Heart left ventricle (tissue), 16 donors: ENCODE measurements around the gene LRRC71. TPM values are rescaled to one million over a fixed set of nuclear protein-coding genes. Genes with fewer than 3 reads are reported as not detected.

Source experiments
- ATAC-seq, 4 donors: fragments of 200-7000 bp; cut with Tn5 transposase; one replicate each; pipeline ENCODE4 v1.9.1; 2020 to 2022; ENCODE audit warnings: moderate library complexity in 4 of 4, mild to moderate bottlenecking in 3 of 4, moderate number of reproducible peaks in 1 of 4
- DNase-seq, 5 donors: peaks; one replicate each; pipeline ENCODE4 v3.0.0-alpha.2; 2020
- H3K27ac ChIP-seq, 12 donors: fragments of 200-600 bp; sonication (generic) in 4 of 12; one replicate each; pipeline versions ENCODE4 v1.5.0 to v1.8.0; 2016 to 2022; ENCODE audit warnings: mild to moderate bottlenecking in 2 of 12
- H3K27me3 ChIP-seq, 9 donors: fragments of 200-600 bp; sonication (generic) in 2 of 9; one replicate each; pipeline versions ENCODE4 v1.5.1 to v1.8.0; 2016 to 2022; ENCODE audit warnings: mild to moderate bottlenecking in 3 of 9
- H3K36me3 ChIP-seq, 9 donors: fragments of 200-600 bp; sonication (generic) in 2 of 9; one replicate each; pipeline versions ENCODE4 v1.5.0 to v1.8.0; 2018 to 2022; ENCODE audit warnings: mild to moderate bottlenecking in 2 of 9
- H3K4me1 ChIP-seq, 12 donors: fragments of 200-600 bp; sonication (generic) in 4 of 12; one replicate each; pipeline versions ENCODE4 v1.5.0 to v1.8.0; 2016 to 2022; ENCODE audit warnings: mild to moderate bottlenecking in 3 of 12
- H3K4me3 ChIP-seq, 12 donors: fragments of 200-600 bp; sonication (generic) in 4 of 12; one replicate each; pipeline versions ENCODE4 v1.5.0 to v1.8.0; 2017 to 2022; ENCODE audit warnings: mild to moderate bottlenecking in 9 of 12, moderate library complexity in 4 of 12
- H3K9me3 ChIP-seq, 12 donors: fragments of 200-600 bp; sonication (generic) in 4 of 12; one replicate each; pipeline versions ENCODE4 v1.5.0 to v1.8.0; 2016 to 2022; ENCODE audit warnings: mild to moderate bottlenecking in 1 of 12
- CTCF ChIP-seq, 12 donors: fragments of 200-600 bp; sonication (generic) in 4 of 12; IDR thresholded peaks; one replicate each; pipeline versions ENCODE4 v1.5.0 to v1.8.0; 2018 to 2022; ENCODE audit warnings: antibody characterized with exemption in 12 of 12, mild to moderate bottlenecking in 5 of 12
- POLR2A ChIP-seq, 2 donors: fragments of 450-650 bp; IDR thresholded peaks; one replicate each; pipeline ENCODE4 v1.6.1; 2017; ENCODE audit warnings: antibody characterized with exemption in 2 of 2, mild to moderate bottlenecking in 2 of 2, moderate library complexity in 2 of 2
- WGBS, 4 donors: extraction: QIAGEN DNeasy Blood & Tissue Kit in 2 of 4; methylation state at CpG; one replicate each; pipeline versions ENCODE4 v1.1.5 to v1.1.7; 2013 to 2018; 5-methylcytosine and 5-hydroxymethylcytosine counted together
- intact Hi-C, 10 donors: fragments of 100-400 bp; cut with DNase I; formaldehyde crosslinking; loops; one replicate each; pipeline versions ENCODE4 v1.11.1 to v1.14.2; 2022
- polyA plus RNA-seq, 2 donors: library from polyadenylated mRNA; stranded (reverse); fragments of 200-250 nt; gene quantifications; one replicate each; pipeline ENCODE4 v1.2.3, GENCODE V29; 2013
- total RNA-seq, 9 donors: library from RNA; depleted of rRNA in 2 of 9; stranded (reverse); fragments of >200 nt in 2 of 9; fragmentation: NEBNext Ultra II Directional in 3 of 9; extraction: Animal tissue kit (Norgen Biotek cat#: 25700) in 3 of 9; gene quantifications; one replicate each; pipeline versions ENCODE4 v1.1.0 to v1.2.4, GENCODE V29; 2016 to 2023
- donor health status: ischemic (EF 13 %, LVEDD 7.1; RV severe dilation, severe dysfunction).
- donor health status: healthy with polysubstance abuse.
- donor health status: DM: no; HTN: yes; CAD: no.
- donor health status: DM: no; HTN: no; CAD: no.
- donor health status: ischemic (EF 25% LVEDD 6.9; RV normal size, moderate dysfunction).
- donor health status: ischemic (EF 25% LVEDD 5.7; RV mildly dilated, moderate dysfunction).
- donor health status: healthy.
- donor health status: DM: yes; HTN: yes; CAD: no.
- donor health status: ischemic (EF 35%, LVEDD 5.7; RV mildly dilated, moderate dysfunction).
- donor health status: nonischemic (EF 11% LVEDD 7.7; RV severe dilation, severe dysfunction).
- donor health status: DM: yes; HTN: yes; CAD: no.
- donor health status: PGD.
- donor health status: ischemic (EF 29% LVEDD 5.4; RV normal size, mild dysfunction).
- donor health status: nonischemic (EF 23%, LVEDD 6.1; RV moderate dilation, normal function).

Gene LRRC71
- total and polyA plus RNA-seq, 11 donors: 0.06 to 0.42 (median 0.27) TPM; not detected in 8

DNA sequence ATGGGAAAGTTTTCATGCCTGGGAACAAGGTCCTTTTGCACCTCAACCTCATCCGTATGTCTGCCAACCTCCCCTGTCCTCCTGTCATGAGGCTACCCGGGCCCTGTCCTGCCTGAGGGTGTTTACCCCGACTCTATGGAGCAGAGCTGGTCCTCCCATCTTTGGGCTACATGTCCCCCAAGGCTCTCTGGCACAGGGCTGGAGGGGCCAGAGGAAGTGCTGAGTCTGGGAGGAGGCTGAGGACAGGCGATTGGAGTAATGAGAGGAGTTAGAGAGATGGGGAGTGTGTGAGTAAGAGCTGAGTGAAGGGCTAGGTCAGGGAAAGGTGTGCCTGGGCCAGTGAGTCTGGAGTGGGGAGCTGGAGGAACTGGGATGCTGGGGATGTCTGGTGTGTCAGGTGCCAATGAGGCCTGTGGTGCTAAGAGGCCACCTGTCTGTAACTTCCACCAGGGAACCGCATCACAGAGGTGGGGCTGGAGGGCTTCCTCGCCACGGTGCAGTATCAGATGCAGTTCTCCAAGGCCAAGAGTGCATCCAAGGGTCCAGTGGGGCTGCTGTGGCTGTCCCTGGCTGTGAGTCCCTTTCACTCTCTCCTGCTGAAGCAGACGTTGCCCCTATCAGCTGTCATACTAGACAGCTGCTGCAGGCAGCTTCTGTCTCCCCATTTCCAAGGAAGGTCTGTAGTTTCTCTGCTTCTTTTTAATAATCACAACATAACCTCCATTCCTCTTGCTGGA lies 11.7 kb downstream of the LRRC71 start:
- intact Hi-C loops: no loop called here

GRCh38 chr1:156933136-156933535 lies 12.7 kb downstream of the LRRC71 start:
- TF ChIP-seq CTCF (IDR thresholded peaks at IDR 0.05): no peak
- no peak for TF ChIP-seq POLR2A (IDR thresholded peaks at IDR 0.05)
- ATAC-seq (no peak), DNase-seq (no peak)
- Histone ChIP-seq H3K9me3 (no peaks in the 10 kb centered on the region), H3K4me1 (peaks cover 0 to 13% (median 0%) of the 10 kb centered on the region in 12 donors), H3K36me3 (peaks cover 0 to 44% (median 30%) of the 10 kb centered on the region in 9 donors), H3K27me3 (peaks cover 0 to 12% (median under 1%) of the 10 kb centered on the region in 9 donors), H3K27ac (no peak overlapping the region), H3K4me3 (no peak overlapping the region)
- 86 to 88% (median 87%) methylated on average over 6 of the region's 6 CpGs for WGBS, 4 donors
- intact Hi-C loops: no loop called here

More for the DNA sequence above, 11.7 kb downstream of the LRRC71 start:
- H3K9me3 ChIP-seq: no peaks in the 10 kb centered on the region
- DNase-seq: no peak
- H3K36me3 ChIP-seq: peaks cover 0 to 34% (median 22%) of the 10 kb centered on the region in 9 donors
- no peak overlapping the region for H3K27ac ChIP-seq
- H3K27me3 ChIP-seq: peaks cover 4 to 22% (median 11%) of the 10 kb centered on the region in 9 donors
- 53 to 65% (median 61%) methylated on average over 8 of the region's 8 CpGs for WGBS, 4 donors
- H3K4me1 ChIP-seq: peaks cover 0 to 21% (median 8%) of the 10 kb centered on the region in 12 donors
- TF ChIP-seq CTCF (IDR thresholded peaks at IDR 0.05) (no peak), POLR2A (IDR thresholded peaks at IDR 0.05) (no peak)
- ATAC-seq: peak in 2 of 4 donors; percentile 6 to 9
- peak overlapping the region in 1 of 12 donors; percentile 1 for H3K4me3 ChIP-seq

- ATAC-seq (no peak), DNase-seq (no peak)
- TF ChIP-seq CTCF (IDR thresholded peaks at IDR 0.05) (no peak), POLR2A (IDR thresholded peaks at IDR 0.05) (no peak)
- peaks cover 0 to 69% (median 55%) of the 10 kb centered on the region in 9 donors for H3K36me3 ChIP-seq
- H3K4me3 ChIP-seq: no peak overlapping the region
- no peaks in the 10 kb centered on the region for H3K27me3 ChIP-seq
- WGBS, 4 donors: 86 to 89% (median 88%) methylated on average over 17 of the region's 17 CpGs
- no peak overlapping the region for H3K27ac ChIP-seq
- peaks cover 0 to 13% (median 0%) of the 10 kb centered on the region in 12 donors for H3K4me1 ChIP-seq
- H3K9me3 ChIP-seq: no peaks in the 10 kb centered on the region
- intact Hi-C loops: no loop called here
Observed at GRCh38 chr1:156935505-156936128, 15.2 kb downstream of the LRRC71 start.

DNA sequence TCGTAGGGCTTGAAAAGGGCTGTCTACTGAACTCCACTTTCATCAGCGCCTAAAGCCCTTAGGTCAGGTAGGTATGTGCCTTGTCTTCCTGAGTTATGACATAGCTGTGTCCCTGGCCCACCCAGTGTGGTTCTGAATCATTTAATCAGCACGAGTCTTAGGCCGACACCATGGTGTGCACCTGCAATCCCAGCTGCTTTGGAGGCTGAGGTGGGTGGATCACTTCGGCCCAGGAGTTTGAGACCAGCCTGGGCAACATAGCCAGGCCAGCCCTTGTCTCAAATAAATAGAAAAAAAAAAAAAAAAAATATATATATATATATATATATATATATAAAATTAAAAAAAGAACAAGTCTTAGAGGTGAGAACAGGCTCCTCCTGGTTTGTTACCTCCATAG lies 15.8 kb downstream of the LRRC71 start:
- ATAC-seq: no peak
- peaks cover 0 to 74% (median 60%) of the 10 kb centered on the region in 9 donors for H3K36me3 ChIP-seq

More for the DNA sequence above, 15.8 kb downstream of the LRRC71 start:
- no peaks in the 10 kb centered on the region for H3K27me3 ChIP-seq
- H3K9me3 ChIP-seq: no peaks in the 10 kb centered on the region
- peaks cover 0 to 8% (median 0%) of the 10 kb centered on the region in 12 donors for H3K4me1 ChIP-seq
- no peak for DNase-seq
- H3K4me3 ChIP-seq: no peak overlapping the region
- WGBS, 4 donors: 87 to 96% (median 94%) methylated on average over 5 of the region's 5 CpGs
- intact Hi-C loops: no loop called here
- no peak overlapping the region for H3K27ac ChIP-seq
- TF ChIP-seq CTCF (IDR thresholded peaks at IDR 0.05) (no peak), POLR2A (IDR thresholded peaks at IDR 0.05) (no peak)
